ENCODE results near the gene LRRC7. TPM values are rescaled to one million over a fixed set of nuclear protein-coding genes. Genes with fewer than 3 reads are reported as not detected.
A peak's percentile ranks its signal among the peaks of the same experiment; 100 is the strongest.

The LRRC7 gene
- total and polyA plus RNA-seq, 2 of the 8 experiments (the other 6 are each of a cell fraction or from before 2014, with no cell fraction given): 0.03 to 0.17 TPM

GRCh38 chr1:69702085-69702484 is 134.4 kb downstream of the LRRC7 start:
- Histone ChIP-seq H4K8ac (ENCODE audit: extremely low read depth, insufficient read depth, low read length) (no peak overlapping the region), H3K56ac (replicated peaks; ENCODE audit: insufficient read length, low read depth, low read length) (no peak overlapping the region), H2AK5ac (ENCODE audit: low read depth, low read length) (no peak overlapping the region), H3K27me3 (replicated peaks in 1 of 4; ENCODE audit: control insufficient read depth in 3 of 4, extremely low read depth in 1 of 4, insufficient read depth in 3 of 4, low read length in 3 of 4) (no peaks in the 10 kb centered on the region), H3K4me1 (replicated peaks in 1 of 4; ENCODE audit: control insufficient read depth in 3 of 4, insufficient read depth in 4 of 4, low read length in 3 of 4) (no peaks in the 10 kb centered on the region), H3K23me2 (ENCODE audit: low read depth, low read length) (no peaks in the 10 kb centered on the region), H4K5ac (ENCODE audit: insufficient read length, low read depth, low read length) (no peak overlapping the region), H2BK15ac (ENCODE audit: low read length) (no peak overlapping the region), H3K14ac (ENCODE audit: insufficient read length) (no peak overlapping the region), H3K79me2 (ENCODE audit: control insufficient read depth in 1 of 2, insufficient read depth in 2 of 2, low read length in 2 of 2) (no peaks in the 10 kb centered on the region), H2AFZ (ENCODE audit: low read length) (no peak overlapping the region), H3K36me3 (ENCODE audit: control insufficient read depth in 2 of 4, insufficient read depth in 4 of 4, low read length in 3 of 4) (no peaks in the 10 kb centered on the region), H2BK20ac (ENCODE audit: low read length) (no peak overlapping the region), H3K79me1 (ENCODE audit: low read depth, low read length) (no peaks in the 10 kb centered on the region), H3K18ac (ENCODE audit: extremely low read depth, low read length) (no peak overlapping the region), H4K20me1 (replicated peaks in 1 of 2; ENCODE audit: control insufficient read depth in 1 of 2, insufficient read depth in 2 of 2, low read length in 2 of 2) (no peaks in the 10 kb centered on the region), H4K91ac (replicated peaks; ENCODE audit: insufficient read length, low read length) (no peak overlapping the region), H3K4me3 (ENCODE audit: extremely low read depth in 1 of 4, insufficient read depth in 2 of 4, low read depth in 3 of 4, low read length in 4 of 4) (no peak overlapping the region), H3K4ac (replicated peaks; ENCODE audit: insufficient read length, low read depth, low read length) (no peak overlapping the region), H2BK5ac (ENCODE audit: low read depth, low read length) (no peak overlapping the region), H3K9me3 (ENCODE audit: insufficient read depth in 2 of 2, low read depth in 1 of 2, low read length in 1 of 2) (no peaks in the 10 kb centered on the region), H3K4me2 (ENCODE audit: insufficient read depth in 1 of 2, low read depth in 2 of 2, low read length in 2 of 2) (no peak overlapping the region), H3K23ac (ENCODE audit: insufficient read length) (no peak overlapping the region), H2BK120ac (replicated peaks; ENCODE audit: low read depth, low read length) (no peak overlapping the region), H2BK12ac (ENCODE audit: low read depth, low read length) (no peak overlapping the region), H3K27ac (ENCODE audit: low read depth, low read length) (no peak overlapping the region), H3K9ac (replicated peaks in 1 of 4; ENCODE audit: extremely low read depth in 1 of 4, low read depth in 3 of 4, low read length in 3 of 4) (peak overlapping the region in 1 of 4 experiments; percentile 34; a peak in 1 of 7 replicates)
- ChIA-PET POLR2A (ENCODE audit: partially characterized antibody) (no interaction called here), CTCF (ENCODE audit: partially characterized antibody) (interaction anchor here (4.2 kb wide), 1 partner anchor 13 kb away, joined by 34 read pairs; no protein-coding TSS in a partner anchor)
- DNase-seq (ENCODE audit: low read depth in 1 of 2, low spot score in 2 of 2) (no peak), FAIRE-seq (no peak)
- WGBS, 2 experiments (ENCODE audit: extremely low coverage in 1 of 2, insufficient coverage in 1 of 2, insufficient read length in 1 of 2, insufficient replicate concordance in 2 of 2, low coverage in 1 of 2, low lambda C conversion rate in 2 of 2, missing lambda C conversion rate in 1 of 2): 89% methylated on average over 4 of the region's 4 CpGs; no CpG with 5 or more reads in 1 of the 2 experiments
- TF ChIP-seq SIX5 (IDR thresholded peaks at IDR 0.05; ENCODE audit: low read depth, low read length) (no peak), CTCF (IDR thresholded peaks at IDR 0.05; ENCODE audit: control extremely low read depth in 1 of 3, insufficient read depth in 1 of 3, low read depth in 1 of 3, low read length in 3 of 3) (no peak), PHF8 (conservative IDR thresholded peaks at IDR 0.05; ENCODE audit: low read depth, low read length) (no peak), TBP (IDR thresholded peaks at IDR 0.05; ENCODE audit: low read depth, low read length) (no peak), KDM4A (IDR thresholded peaks at IDR 0.05; ENCODE audit: low read depth, low read length, severe bottlenecking) (no peak), CBX5 (IDR thresholded peaks at IDR 0.05; ENCODE audit: low read depth, low read length) (no peak), RNF2 (IDR thresholded peaks at IDR 0.05; ENCODE audit: borderline replicate concordance, low read depth, low read length, missing control alignments, poor library complexity, severe bottlenecking) (no peak), ASH2L (IDR thresholded peaks at IDR 0.05; ENCODE audit: low read length) (no peak), SIRT6 (IDR thresholded peaks at IDR 0.05; ENCODE audit: low read length) (no peak), SP2 (IDR thresholded peaks at IDR 0.05; ENCODE audit: low read length) (no peak), JUN (IDR thresholded peaks at IDR 0.05; ENCODE audit: low read depth, low read length) (no peak), RFX5 (IDR thresholded peaks at IDR 0.05; ENCODE audit: borderline replicate concordance, low read depth, low read length) (no peak)
